ENCODE results near the gene KMO.
A peak's percentile ranks its signal among the peaks of the same experiment; 100 is the strongest.

The KMO gene

GRCh38 chr1:241611063-241611462, 78.9 kb downstream of the KMO start:
- peak; percentile 41 for DNase-seq (ENCODE audit: extremely low read depth, low read depth)
- no peak overlapping the region for H3K4me3 ChIP-seq (replicated peaks; ENCODE audit: low read depth, low read length)
- TF ChIP-seq, protein P1, sequence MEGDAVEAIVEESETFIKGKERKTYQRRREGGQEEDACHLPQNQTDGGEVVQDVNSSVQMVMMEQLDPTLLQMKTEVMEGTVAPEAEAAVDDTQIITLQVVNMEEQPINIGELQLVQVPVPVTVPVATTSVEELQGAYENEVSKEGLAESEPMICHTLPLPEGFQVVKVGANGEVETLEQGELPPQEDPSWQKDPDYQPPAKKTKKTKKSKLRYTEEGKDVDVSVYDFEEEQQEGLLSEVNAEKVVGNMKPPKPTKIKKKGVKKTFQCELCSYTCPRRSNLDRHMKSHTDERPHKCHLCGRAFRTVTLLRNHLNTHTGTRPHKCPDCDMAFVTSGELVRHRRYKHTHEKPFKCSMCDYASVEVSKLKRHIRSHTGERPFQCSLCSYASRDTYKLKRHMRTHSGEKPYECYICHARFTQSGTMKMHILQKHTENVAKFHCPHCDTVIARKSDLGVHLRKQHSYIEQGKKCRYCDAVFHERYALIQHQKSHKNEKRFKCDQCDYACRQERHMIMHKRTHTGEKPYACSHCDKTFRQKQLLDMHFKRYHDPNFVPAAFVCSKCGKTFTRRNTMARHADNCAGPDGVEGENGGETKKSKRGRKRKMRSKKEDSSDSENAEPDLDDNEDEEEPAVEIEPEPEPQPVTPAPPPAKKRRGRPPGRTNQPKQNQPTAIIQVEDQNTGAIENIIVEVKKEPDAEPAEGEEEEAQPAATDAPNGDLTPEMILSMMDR (IDR thresholded peaks at IDR 0.05; ENCODE audit: low read depth, low read length, missing control alignments), result peak; percentile 35

- H3K4me3 ChIP-seq (replicated peaks; ENCODE audit: low read depth, low read length), result no peak overlapping the region
- TF ChIP-seq, protein P1 (IDR thresholded peaks at IDR 0.05; ENCODE audit: low read depth, low read length, missing control alignments), result no peak
- no peak for DNase-seq (ENCODE audit: extremely low read depth, low read depth)
Observed at GRCh38 chr1:241611736-241612135, 79.6 kb downstream of the KMO start.

GRCh38 chr1:241612533-241613477, 80.6 kb downstream of the KMO start:
- peak; percentile 61 for DNase-seq (ENCODE audit: extremely low read depth, low read depth)
- TF ChIP-seq, protein P1 (IDR thresholded peaks at IDR 0.05; ENCODE audit: low read depth, low read length, missing control alignments), result no peak
- H3K4me3 ChIP-seq (replicated peaks; ENCODE audit: low read depth, low read length), result no peak overlapping the region

DNA sequence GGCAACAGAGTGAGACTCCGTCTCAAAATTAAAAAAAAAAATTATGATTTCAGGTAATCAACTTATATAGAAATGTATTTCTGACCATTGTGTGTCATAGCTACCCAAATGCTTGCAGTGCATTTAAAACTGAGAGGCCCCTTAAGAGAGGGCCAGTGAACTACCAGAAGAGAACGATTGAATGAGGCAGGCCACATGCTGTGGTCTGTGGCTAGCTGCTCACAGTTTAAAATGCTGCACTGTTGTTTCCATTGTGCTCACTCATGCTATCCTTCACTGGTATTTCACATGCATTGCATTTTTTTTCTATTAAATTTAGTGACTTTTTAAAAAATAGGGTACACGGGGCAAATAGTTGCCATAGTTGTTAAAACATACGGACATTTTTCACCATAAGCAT, 82.0 kb downstream of the KMO start:
- TF ChIP-seq, protein P1 (IDR thresholded peaks at IDR 0.05; ENCODE audit: low read depth, low read length, missing control alignments), result no peak
- no peak for DNase-seq (ENCODE audit: extremely low read depth, low read depth)
- H3K4me3 ChIP-seq (replicated peaks; ENCODE audit: low read depth, low read length), result no peak overlapping the region

GRCh38 chr1:241614572-241614971, 82.4 kb downstream of the KMO start:
- no peak for DNase-seq (ENCODE audit: extremely low read depth, low read depth)
- TF ChIP-seq, protein P1 (IDR thresholded peaks at IDR 0.05; ENCODE audit: low read depth, low read length, missing control alignments), result no peak
- H3K4me3 ChIP-seq (replicated peaks; ENCODE audit: low read depth, low read length), result no peak overlapping the region

GRCh38 chr1:241615043-241615974, 83.1 kb downstream of the KMO start:
- DNase-seq (ENCODE audit: extremely low read depth, low read depth), result no peak
- H3K4me3 ChIP-seq (replicated peaks; ENCODE audit: low read depth, low read length), result no peak overlapping the region
- TF ChIP-seq, protein P1 (IDR thresholded peaks at IDR 0.05; ENCODE audit: low read depth, low read length, missing control alignments), result no peak
